ENCODE results near the gene CYB561D2. TPM values are rescaled to one million over a fixed set of nuclear protein-coding genes. Genes with fewer than 3 reads are reported as not detected.

The CYB561D2 gene
- total and polyA plus RNA-seq, 2 experiments from 2014 or later, result 28.3 to 37.7 TPM

GRCh38 chr3:50373146-50374051, 22.7 kb downstream of the CYB561D2 start:
- H4K20me1 ChIP-seq (ENCODE audit: insufficient read depth), result no peaks in the 10 kb centered on the region
- no peak overlapping the region for H3K27ac ChIP-seq
- H3K79me2 ChIP-seq (ENCODE audit: insufficient read depth), result no peaks in the 10 kb centered on the region
- no peak overlapping the region for H3K9ac ChIP-seq
- DNase-seq, result no peak
- in situ Hi-C loops (cut with MboI), result no loop called here
- no peak overlapping the region for H2AFZ ChIP-seq
- 43 to 61% methylated on average over 8 to 12 of the region's 12 CpGs for WGBS, 2 experiments (ENCODE audit: low coverage in 1 of 2, low lambda C conversion rate in 2 of 2, missing lambda C conversion rate in 2 of 2)
- H3K9me3 ChIP-seq (ENCODE audit: low read depth), result no peaks in the 10 kb centered on the region
- no peaks in the 10 kb centered on the region for H3K4me1 ChIP-seq (ENCODE audit: insufficient read depth)
- no peaks in the 10 kb centered on the region for H3K36me3 ChIP-seq (ENCODE audit: low read depth)
- H3K27me3 ChIP-seq (replicated peaks; ENCODE audit: insufficient read depth), result 0 out of 2 replicates have a peak, but pooled peaks cover 6% of the 10 kb centered on the region
- no peak for TF ChIP-seq EZH2 (IDR thresholded peaks at IDR 0.05; ENCODE audit: insufficient read depth, poor library complexity, severe bottlenecking)
- no peak for TF ChIP-seq EZH2phosphoT487 (IDR thresholded peaks at IDR 0.05; ENCODE audit: insufficient read depth, low read depth)
- H3K9me2 ChIP-seq (ENCODE audit: insufficient read depth), result no peaks in the 10 kb centered on the region
- no peak overlapping the region for H3K4me3 ChIP-seq
- H3F3A ChIP-seq (ENCODE audit: insufficient read depth), result no peaks in the 10 kb centered on the region
- no peak overlapping the region for H3K4me2 ChIP-seq (ENCODE audit: unreplicated experiment)

- in situ Hi-C loops (cut with MboI), result no loop called here
- Histone ChIP-seq H3K27ac (no peak overlapping the region), H3K27me3 (replicated peaks; ENCODE audit: insufficient read depth) (0 out of 2 replicates have a peak, but pooled peaks cover 6% of the 10 kb centered on the region), H3K36me3 (ENCODE audit: low read depth) (no peaks in the 10 kb centered on the region), H3K9ac (no peak overlapping the region), H4K20me1 (ENCODE audit: insufficient read depth) (no peaks in the 10 kb centered on the region), H2AFZ (no peak overlapping the region), H3K9me2 (ENCODE audit: insufficient read depth) (no peaks in the 10 kb centered on the region), H3K4me2 (ENCODE audit: unreplicated experiment) (no peak overlapping the region), H3K4me1 (ENCODE audit: insufficient read depth) (no peaks in the 10 kb centered on the region), H3K4me3 (no peak overlapping the region), H3F3A (ENCODE audit: insufficient read depth) (no peaks in the 10 kb centered on the region), H3K79me2 (ENCODE audit: insufficient read depth) (no peaks in the 10 kb centered on the region), H3K9me3 (ENCODE audit: low read depth) (no peaks in the 10 kb centered on the region)
- 65 to 68% methylated on average over 16 to 22 of the region's 22 CpGs for WGBS, 2 experiments (ENCODE audit: low coverage in 1 of 2, low lambda C conversion rate in 2 of 2, missing lambda C conversion rate in 2 of 2)
- no peak for DNase-seq
- TF ChIP-seq EZH2phosphoT487 (IDR thresholded peaks at IDR 0.05; ENCODE audit: insufficient read depth, low read depth) (no peak), EZH2 (IDR thresholded peaks at IDR 0.05; ENCODE audit: insufficient read depth, poor library complexity, severe bottlenecking) (no peak)
These were observed 23.9 kb downstream of the CYB561D2 start for GRCh38 chr3:50374363-50375257.

- 0 out of 2 replicates have a peak, but pooled peaks cover 6% of the 10 kb centered on the region for H3K27me3 ChIP-seq (replicated peaks; ENCODE audit: insufficient read depth)
- H3F3A ChIP-seq (ENCODE audit: insufficient read depth), result no peaks in the 10 kb centered on the region
- H3K36me3 ChIP-seq (ENCODE audit: low read depth), result no peaks in the 10 kb centered on the region
- H4K20me1 ChIP-seq (ENCODE audit: insufficient read depth), result no peaks in the 10 kb centered on the region
- no peak for TF ChIP-seq EZH2phosphoT487 (IDR thresholded peaks at IDR 0.05; ENCODE audit: insufficient read depth, low read depth)
- no peak for TF ChIP-seq EZH2 (IDR thresholded peaks at IDR 0.05; ENCODE audit: insufficient read depth, poor library complexity, severe bottlenecking)
- H3K9me3 ChIP-seq (ENCODE audit: low read depth), result no peaks in the 10 kb centered on the region
- in situ Hi-C loops (cut with MboI), result no loop called here
- no peak overlapping the region for H3K9ac ChIP-seq
- no peaks in the 10 kb centered on the region for H3K79me2 ChIP-seq (ENCODE audit: insufficient read depth)
- no peak overlapping the region for H3K4me2 ChIP-seq (ENCODE audit: unreplicated experiment)
- no peak overlapping the region for H2AFZ ChIP-seq
- no peak overlapping the region for H3K4me3 ChIP-seq
- no peak overlapping the region for H3K27ac ChIP-seq
- DNase-seq, result peak; percentile 43
- 57 to 59% methylated on average over 6 to 7 of the region's 7 CpGs for WGBS, 2 experiments (ENCODE audit: low coverage in 1 of 2, low lambda C conversion rate in 2 of 2, missing lambda C conversion rate in 2 of 2)
- H3K4me1 ChIP-seq (ENCODE audit: insufficient read depth), result no peaks in the 10 kb centered on the region
- H3K9me2 ChIP-seq (ENCODE audit: insufficient read depth), result no peaks in the 10 kb centered on the region
These were observed 24.7 kb downstream of the CYB561D2 start for GRCh38 chr3:50375258-50375931.

- H3K27ac ChIP-seq, result no peak overlapping the region
- no peaks in the 10 kb centered on the region for H3K79me2 ChIP-seq (ENCODE audit: insufficient read depth)
These were observed 27.4 kb downstream of the CYB561D2 start for GRCh38 chr3:50378024-50378423.

More at GRCh38 chr3:50378024-50378423, 27.4 kb downstream of the CYB561D2 start:
- no peak overlapping the region for H3K9ac ChIP-seq
- H3K9me3 ChIP-seq (ENCODE audit: low read depth), result no peaks in the 10 kb centered on the region
- no peaks in the 10 kb centered on the region for H3F3A ChIP-seq (ENCODE audit: insufficient read depth)
- DNase-seq, result no peak
- H3K27me3 ChIP-seq (replicated peaks; ENCODE audit: insufficient read depth), result no peaks in the 10 kb centered on the region
- WGBS, 2 experiments (ENCODE audit: low coverage in 1 of 2, low lambda C conversion rate in 2 of 2, missing lambda C conversion rate in 2 of 2), result 53 to 54% methylated on average over 6 of the region's 6 CpGs
- in situ Hi-C loops (cut with MboI), result no loop called here
- H4K20me1 ChIP-seq (ENCODE audit: insufficient read depth), result no peaks in the 10 kb centered on the region
- H3K4me3 ChIP-seq, result no peak overlapping the region
- H3K36me3 ChIP-seq (ENCODE audit: low read depth), result no peaks in the 10 kb centered on the region
- no peaks in the 10 kb centered on the region for H3K9me2 ChIP-seq (ENCODE audit: insufficient read depth)
- TF ChIP-seq EZH2phosphoT487 (IDR thresholded peaks at IDR 0.05; ENCODE audit: insufficient read depth, low read depth) (no peak), EZH2 (IDR thresholded peaks at IDR 0.05; ENCODE audit: insufficient read depth, poor library complexity, severe bottlenecking) (no peak)
- no peak overlapping the region for H2AFZ ChIP-seq
- H3K4me1 ChIP-seq (ENCODE audit: insufficient read depth), result no peaks in the 10 kb centered on the region
- no peak overlapping the region for H3K4me2 ChIP-seq (ENCODE audit: unreplicated experiment)
